ENCODE measurements around the gene PAPOLA.
A peak's percentile ranks its signal among the peaks of the same experiment; 100 is the strongest.

PAPOLA gene

GRCh38 chr14:96587823-96588385, 85.7 kb downstream of the PAPOLA start:
- no peak for DNase-seq

DNA sequence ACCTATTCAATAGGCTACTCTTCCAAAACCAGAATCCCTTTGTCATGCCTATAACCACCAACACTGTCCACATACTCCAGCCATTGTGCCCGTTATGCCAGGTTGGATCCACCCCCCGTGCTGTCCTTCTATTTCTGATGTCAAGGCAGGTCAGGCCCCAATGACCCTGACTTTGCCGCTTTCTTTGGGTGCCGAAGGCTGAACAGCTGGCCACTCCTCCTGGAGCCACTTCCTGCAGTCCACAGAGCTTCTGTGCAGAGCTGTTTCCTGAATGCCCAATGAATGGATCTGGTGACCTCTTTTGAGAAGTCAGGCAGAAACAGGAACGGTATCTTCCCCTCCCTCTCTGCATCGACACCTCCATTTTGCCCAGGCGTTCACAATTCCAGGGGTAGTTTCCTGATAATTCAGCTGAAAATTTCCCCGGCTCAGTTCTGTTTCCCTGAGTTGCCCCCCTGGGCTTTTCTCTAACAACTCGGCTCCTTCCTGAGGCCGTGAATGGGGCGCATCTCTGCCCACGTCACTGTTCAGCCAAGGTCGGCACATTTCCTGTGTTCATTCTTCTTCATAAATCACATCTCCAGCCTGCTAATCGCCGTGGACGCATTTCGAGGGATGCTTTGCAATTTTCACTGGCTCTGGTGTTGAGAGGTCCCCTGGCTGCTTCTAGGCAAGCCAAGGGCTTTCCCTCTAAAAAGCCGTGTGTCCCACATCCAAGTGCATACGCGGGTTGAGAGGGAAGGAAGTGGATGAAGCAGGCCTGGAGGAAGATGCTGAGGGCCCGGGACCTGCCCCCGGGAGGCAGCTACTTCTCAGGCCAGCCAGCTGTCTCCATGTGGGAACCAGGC, 86.5 kb downstream of the PAPOLA start:
- DNase-seq = no peak

GRCh38 chr14:96589577-96589976, 87.4 kb downstream of the PAPOLA start:
- DNase-seq = no peak

DNA sequence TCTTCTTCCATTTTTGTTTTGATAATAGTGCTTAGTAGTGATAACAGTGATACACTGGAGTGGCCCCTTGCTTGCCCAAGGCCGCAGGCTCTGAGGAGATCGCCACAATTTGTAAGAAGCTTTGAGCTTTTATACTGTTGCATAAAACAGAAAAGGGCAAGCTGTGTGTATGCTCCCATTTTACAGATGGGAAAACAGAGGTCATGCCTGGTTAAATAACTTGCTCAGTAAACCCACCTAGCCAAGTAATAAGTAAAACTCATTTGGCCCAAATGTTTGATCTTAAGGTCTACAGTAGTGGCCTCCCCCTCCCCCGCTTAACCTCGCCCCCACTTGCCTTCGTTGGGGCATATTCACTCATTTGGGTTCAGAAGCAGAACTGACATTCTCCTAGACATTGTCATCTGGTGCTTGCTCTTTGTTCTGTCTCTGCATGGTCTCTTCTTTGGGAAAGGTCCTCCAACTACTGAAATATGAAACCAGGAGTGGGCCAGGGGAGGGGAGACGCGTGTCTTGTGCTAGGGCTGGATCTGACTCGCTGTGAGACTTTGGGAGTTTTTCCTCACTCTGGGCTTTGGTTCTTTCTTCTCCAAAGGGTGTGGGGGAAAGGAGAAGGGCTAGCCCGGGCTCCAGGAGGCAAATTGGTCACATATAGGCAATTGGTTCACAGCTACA, 88.1 kb downstream of the PAPOLA start:
- DNase-seq = no peak

DNA sequence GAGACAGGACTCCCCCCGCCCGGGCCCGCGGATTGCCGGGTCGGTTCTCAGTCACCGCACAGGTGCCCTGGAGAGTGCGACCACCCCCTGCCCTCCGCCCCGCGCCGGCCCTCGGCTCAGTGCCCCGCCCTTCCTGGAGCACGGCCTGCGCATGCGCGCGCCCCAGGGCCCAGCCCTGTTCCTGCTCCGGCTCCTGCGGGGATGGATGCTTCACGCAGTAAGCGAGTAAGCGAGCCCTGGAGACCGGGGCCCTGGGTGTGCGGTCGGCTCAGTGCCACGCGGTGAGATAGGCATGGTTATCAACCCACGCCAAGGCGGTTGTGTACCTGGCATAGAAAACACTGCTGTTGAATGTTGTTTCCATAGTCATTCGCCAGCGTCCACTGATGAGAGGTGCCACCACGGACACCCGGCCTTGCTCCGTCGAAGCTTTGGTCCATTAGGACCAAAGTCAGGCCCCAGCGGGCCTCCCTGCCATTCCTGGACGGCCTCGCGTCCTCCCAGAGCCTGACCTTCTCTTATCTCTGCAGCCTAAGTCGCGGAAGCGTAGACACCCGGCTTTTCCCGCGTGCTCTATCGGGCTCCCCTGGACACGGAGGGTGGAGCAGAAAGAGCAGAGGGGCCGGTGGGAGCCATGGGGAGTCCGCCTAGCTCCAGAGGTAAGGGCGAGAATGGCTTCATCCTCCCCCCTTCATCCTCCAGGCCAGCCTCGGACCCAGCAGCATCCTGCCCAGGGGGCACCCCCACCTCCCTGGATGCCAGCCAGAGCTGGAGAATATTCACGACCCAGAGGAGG, 90.6 kb downstream of the PAPOLA start:
- no peak for DNase-seq

- no peak for DNase-seq
Measured at GRCh38 chr14:96594961-96595360, 92.8 kb downstream of the PAPOLA start.

- DNase-seq = no peak
Measured at GRCh38 chr14:96597680-96598079, 95.5 kb downstream of the PAPOLA start.

DNA sequence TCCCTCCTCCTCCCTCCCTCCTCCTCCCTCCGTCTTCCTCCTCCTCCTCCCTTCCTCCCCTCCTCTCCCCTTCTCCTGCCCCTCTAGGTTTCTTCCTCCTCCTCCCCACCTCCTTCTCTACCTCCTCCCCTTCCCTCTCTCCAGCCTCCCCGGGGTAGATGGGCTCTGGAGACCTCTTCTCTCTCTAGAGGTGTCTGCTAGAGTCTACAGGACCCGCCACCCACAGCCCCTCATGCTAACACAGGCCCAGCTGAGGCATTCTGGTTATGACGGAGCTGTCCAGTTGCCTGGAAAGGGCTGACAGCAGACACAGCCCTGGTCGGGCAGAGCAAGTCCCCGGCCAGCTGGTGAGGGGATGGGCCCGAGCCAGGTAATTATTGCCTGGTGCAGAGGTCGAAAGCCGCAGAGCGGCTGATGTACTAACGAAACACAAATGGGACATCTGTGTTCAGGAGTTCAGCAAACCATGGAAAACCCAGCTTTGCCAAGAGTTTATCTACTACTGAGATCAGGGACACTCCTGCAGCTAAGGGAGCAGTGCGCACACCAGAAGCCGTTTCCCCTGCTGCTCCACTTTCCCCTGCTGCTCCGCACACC, 96.2 kb downstream of the PAPOLA start:
- no peak for DNase-seq

DNA sequence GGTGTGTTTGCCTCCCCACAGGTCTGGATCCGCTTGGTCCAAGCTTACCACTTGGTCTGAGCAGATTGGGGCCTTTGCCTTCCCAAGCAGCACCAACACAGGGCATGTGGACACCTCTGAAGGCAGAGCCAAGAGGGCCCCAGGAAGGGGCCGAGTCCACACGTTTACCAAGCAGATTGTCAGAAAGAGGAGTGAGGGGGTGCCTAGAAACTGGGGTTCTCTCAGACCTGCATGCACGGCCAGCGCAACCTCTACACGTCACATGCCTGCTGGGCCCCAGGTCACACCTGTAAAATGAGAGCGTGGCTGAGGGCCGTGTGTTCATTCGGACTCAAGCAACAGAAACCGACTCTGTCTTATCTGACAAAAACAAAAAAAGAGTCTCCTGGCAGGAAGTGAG, 96.9 kb downstream of the PAPOLA start:
- no peak for DNase-seq

- DNase-seq = no peak
Measured at GRCh38 chr14:96602186-96602585, 100.0 kb downstream of the PAPOLA start.

DNA sequence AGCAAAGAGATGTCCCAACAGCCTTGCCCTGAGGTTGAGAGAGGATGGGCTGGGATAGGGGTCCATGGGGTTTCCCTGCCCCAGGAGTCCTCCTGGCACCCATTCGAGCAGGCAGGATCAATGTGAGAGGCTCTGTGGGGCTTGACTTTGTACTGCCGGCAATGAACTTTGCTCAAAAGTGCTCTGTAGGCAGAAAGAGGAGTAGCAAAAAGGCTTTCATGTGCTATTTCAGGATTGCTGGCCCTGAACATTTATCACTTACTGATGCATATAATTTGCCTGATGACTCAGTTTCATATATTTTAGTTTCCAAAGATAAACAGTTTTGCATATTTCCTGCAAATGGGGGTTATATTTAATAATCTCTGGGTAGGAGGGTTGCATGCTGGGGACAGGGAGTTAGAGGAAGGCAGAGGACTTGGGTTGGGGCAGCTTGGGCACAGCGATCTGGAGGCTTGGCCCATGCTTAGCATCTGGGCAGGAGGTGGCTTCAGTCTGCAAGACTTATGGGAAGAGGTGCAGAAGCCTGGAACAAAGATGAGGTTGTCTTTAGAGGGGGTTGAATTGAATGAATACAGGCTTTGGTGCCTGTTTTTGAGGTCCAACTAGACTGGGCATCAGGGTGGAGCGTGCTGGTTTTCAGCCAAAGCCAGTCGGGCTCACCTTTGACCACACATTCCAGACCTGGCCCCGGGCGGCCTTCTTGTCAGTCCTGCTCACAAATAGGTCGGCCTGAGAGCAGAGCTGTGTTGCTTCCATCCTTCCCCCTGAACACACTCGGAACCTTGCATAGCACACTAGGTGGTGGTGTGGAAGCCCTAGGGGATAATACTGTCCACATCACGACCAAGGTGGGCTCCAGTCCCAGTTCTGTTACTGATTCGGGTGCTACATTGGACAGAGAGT, 101.4 kb downstream of the PAPOLA start:
- DNase-seq = no peak

GRCh38 chr14:96614481-96614881, 112.3 kb downstream of the PAPOLA start:
- DNase-seq = peak; percentile 4 to 19

GRCh38 chr14:96616161-96616721, 114.1 kb downstream of the PAPOLA start:
- DNase-seq = no peak
